ENCODE data around the gene ADIRF.

DNA sequence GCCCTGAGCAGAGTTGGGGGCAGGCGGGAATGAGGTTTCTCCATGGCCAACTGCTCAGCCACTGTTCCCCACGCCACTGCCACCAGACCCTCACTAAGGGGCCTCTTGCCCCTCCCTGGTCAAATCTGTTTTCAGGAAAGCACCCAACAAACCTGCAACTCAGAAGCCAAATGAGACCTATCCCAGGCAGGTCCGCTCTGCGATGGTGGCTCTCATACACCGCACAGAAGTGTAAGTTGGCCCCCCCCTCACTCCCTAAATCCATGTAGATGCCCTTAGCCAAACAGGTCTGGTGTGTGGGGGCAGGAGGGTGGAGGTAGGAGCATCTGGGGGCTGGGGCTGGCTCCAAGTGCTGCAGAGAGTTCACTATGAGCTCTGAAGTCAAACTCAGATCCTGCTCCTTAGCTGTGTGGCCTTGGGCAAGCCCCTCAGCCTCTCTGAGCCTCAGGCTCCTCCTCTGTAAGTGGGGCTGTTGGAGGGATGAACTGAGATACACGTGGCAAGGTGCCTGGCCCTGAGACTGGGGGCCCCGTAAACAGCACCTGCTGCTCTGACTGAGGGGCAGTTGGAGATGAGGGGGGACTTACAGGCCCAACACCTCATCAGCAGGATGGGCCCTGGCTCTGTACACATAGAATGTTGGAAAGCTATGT is 12.0 kb upstream of the ADIRF start:
- TF ChIP-seq, protein P1, sequence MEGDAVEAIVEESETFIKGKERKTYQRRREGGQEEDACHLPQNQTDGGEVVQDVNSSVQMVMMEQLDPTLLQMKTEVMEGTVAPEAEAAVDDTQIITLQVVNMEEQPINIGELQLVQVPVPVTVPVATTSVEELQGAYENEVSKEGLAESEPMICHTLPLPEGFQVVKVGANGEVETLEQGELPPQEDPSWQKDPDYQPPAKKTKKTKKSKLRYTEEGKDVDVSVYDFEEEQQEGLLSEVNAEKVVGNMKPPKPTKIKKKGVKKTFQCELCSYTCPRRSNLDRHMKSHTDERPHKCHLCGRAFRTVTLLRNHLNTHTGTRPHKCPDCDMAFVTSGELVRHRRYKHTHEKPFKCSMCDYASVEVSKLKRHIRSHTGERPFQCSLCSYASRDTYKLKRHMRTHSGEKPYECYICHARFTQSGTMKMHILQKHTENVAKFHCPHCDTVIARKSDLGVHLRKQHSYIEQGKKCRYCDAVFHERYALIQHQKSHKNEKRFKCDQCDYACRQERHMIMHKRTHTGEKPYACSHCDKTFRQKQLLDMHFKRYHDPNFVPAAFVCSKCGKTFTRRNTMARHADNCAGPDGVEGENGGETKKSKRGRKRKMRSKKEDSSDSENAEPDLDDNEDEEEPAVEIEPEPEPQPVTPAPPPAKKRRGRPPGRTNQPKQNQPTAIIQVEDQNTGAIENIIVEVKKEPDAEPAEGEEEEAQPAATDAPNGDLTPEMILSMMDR (IDR thresholded peaks at IDR 0.05) = no peak
- TF ChIP-seq, protein P2, sequence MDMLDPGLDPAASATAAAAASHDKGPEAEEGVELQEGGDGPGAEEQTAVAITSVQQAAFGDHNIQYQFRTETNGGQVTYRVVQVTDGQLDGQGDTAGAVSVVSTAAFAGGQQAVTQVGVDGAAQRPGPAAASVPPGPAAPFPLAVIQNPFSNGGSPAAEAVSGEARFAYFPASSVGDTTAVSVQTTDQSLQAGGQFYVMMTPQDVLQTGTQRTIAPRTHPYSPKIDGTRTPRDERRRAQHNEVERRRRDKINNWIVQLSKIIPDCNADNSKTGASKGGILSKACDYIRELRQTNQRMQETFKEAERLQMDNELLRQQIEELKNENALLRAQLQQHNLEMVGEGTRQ (CRISPR knock-in tag; IDR thresholded peaks at IDR 0.05) = no peak
- TF ChIP-seq, protein P3, sequence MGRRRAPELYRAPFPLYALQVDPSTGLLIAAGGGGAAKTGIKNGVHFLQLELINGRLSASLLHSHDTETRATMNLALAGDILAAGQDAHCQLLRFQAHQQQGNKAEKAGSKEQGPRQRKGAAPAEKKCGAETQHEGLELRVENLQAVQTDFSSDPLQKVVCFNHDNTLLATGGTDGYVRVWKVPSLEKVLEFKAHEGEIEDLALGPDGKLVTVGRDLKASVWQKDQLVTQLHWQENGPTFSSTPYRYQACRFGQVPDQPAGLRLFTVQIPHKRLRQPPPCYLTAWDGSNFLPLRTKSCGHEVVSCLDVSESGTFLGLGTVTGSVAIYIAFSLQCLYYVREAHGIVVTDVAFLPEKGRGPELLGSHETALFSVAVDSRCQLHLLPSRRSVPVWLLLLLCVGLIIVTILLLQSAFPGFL (CRISPR knock-in tag; IDR thresholded peaks at IDR 0.05; ENCODE audit: borderline replicate concordance) = no peak
- TF ChIP-seq ZNF121 (CRISPR knock-in tag; IDR thresholded peaks at IDR 0.05) (no peak), ETV6 (CRISPR knock-in tag; IDR thresholded peaks at IDR 0.05) (no peak), SP1 (CRISPR knock-in tag; conservative IDR thresholded peaks at IDR 0.05) (no peak), ZNF317 (CRISPR knock-in tag; IDR thresholded peaks at IDR 0.05; ENCODE audit: borderline replicate concordance, low read depth) (no peak), NFYB (CRISPR knock-in tag; conservative IDR thresholded peaks at IDR 0.05; ENCODE audit: low read depth) (no peak), ZNF232 (CRISPR knock-in tag; IDR thresholded peaks at IDR 0.05) (no peak), GTF2I (CRISPR knock-in tag; conservative IDR thresholded peaks at IDR 0.05) (no peak)
- TF ChIP-seq, protein P4, sequence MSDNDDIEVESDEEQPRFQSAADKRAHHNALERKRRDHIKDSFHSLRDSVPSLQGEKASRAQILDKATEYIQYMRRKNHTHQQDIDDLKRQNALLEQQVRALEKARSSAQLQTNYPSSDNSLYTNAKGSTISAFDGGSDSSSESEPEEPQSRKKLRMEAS (CRISPR knock-in tag; IDR thresholded peaks at IDR 0.05) = no peak
- TF ChIP-seq, protein P5, sequence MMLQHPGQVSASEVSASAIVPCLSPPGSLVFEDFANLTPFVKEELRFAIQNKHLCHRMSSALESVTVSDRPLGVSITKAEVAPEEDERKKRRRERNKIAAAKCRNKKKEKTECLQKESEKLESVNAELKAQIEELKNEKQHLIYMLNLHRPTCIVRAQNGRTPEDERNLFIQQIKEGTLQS (CRISPR knock-in tag; conservative IDR thresholded peaks at IDR 0.05) = no peak
- TF ChIP-seq, protein P6, sequence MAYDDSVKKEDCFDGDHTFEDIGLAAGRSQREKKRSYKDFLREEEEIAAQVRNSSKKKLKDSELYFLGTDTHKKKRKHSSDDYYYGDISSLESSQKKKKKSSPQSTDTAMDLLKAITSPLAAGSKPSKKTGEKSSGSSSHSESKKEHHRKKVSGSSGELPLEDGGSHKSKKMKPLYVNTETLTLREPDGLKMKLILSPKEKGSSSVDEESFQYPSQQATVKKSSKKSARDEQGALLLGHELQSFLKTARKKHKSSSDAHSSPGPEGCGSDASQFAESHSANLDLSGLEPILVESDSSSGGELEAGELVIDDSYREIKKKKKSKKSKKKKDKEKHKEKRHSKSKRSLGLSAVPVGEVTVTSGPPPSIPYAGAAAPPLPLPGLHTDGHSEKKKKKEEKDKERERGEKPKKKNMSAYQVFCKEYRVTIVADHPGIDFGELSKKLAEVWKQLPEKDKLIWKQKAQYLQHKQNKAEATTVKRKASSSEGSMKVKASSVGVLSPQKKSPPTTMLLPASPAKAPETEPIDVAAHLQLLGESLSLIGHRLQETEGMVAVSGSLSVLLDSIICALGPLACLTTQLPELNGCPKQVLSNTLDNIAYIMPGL (CRISPR knock-in tag; IDR thresholded peaks at IDR 0.05) = no peak
- TF ChIP-seq, protein P7, sequence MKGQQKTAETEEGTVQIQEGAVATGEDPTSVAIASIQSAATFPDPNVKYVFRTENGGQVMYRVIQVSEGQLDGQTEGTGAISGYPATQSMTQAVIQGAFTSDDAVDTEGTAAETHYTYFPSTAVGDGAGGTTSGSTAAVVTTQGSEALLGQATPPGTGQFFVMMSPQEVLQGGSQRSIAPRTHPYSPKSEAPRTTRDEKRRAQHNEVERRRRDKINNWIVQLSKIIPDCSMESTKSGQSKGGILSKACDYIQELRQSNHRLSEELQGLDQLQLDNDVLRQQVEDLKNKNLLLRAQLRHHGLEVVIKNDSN (CRISPR knock-in tag; IDR thresholded peaks at IDR 0.05) = no peak

Measured in WTC11 (cell line).